HepG2 (cell line): ENCODE measurements around the gene CAVIN1. TPM values are rescaled to one million over a fixed set of nuclear protein-coding genes. Genes with fewer than 3 reads are reported as not detected.

Experiments used
- FOXC1 ChIP-seq: sonication (generic); formaldehyde crosslinking; IDR thresholded peaks from 2 replicates; pipeline ENCODE4 v1.8.0; 2022; ENCODE audit warnings: mild to moderate bottlenecking, missing genetic modification reagents, borderline replicate concordance
- HINFP ChIP-seq: sonication (generic); formaldehyde crosslinking; IDR thresholded peaks from 2 replicates; pipeline ENCODE4 v1.4.0; 2020; ENCODE audit warnings: low read depth, mild to moderate bottlenecking, missing genetic modification reagents
- HMG20B ChIP-seq: conservative IDR thresholded peaks from 2 replicates; pipeline ENCODE4 v1.6.1; 2016; ENCODE audit warnings: missing genetic modification reagents, missing compliant biosample characterization
- ISX ChIP-seq: sonication (generic); formaldehyde crosslinking; conservative IDR thresholded peaks from 2 replicates; pipeline ENCODE4 v1.5.0; 2020; ENCODE audit warnings: missing genetic modification reagents
- KLF6 ChIP-seq: IDR thresholded peaks from 2 replicates; pipeline ENCODE4 v1.8.0; 2016; ENCODE audit warnings: missing biosample characterization, missing genetic modification reagents
- MAZ ChIP-seq, 2 experiments: sonication (generic) in 1 of 2; formaldehyde crosslinking in 1 of 2; IDR thresholded peaks; 2 replicates each; pipeline versions ENCODE4 v1.5.0 to v1.6.1; 2012 to 2020; ENCODE audit warnings: low read depth in 2 of 2, mild to moderate bottlenecking in 2 of 2, borderline replicate concordance in 1 of 2, improper control_type of control experiment in 1 of 2, low read length in 1 of 2, missing genetic modification reagents in 1 of 2, moderate library complexity in 1 of 2
- MBNL3 ChIP-seq: fragments of 250-450 bp; sonication (Bioruptor Pico); conservative IDR thresholded peaks from 2 replicates; pipeline ENCODE4 v1.8.0; 2022; ENCODE audit warnings: mild to moderate bottlenecking, inconsistent platforms
- RFX3 ChIP-seq: IDR thresholded peaks from 2 replicates; pipeline ENCODE4 v1.6.1; 2016; ENCODE audit warnings: missing biosample characterization, missing genetic modification reagents
- SATB2 ChIP-seq: sonication (generic); formaldehyde crosslinking; IDR thresholded peaks from 2 replicates; pipeline ENCODE4 v1.5.0; 2020; ENCODE audit warnings: missing genetic modification reagents
- SKI ChIP-seq: fragments of 450-650 bp; IDR thresholded peaks from one replicate; pipeline ENCODE4 v1.6.1; 2018; ENCODE audit warnings: mild to moderate bottlenecking; ENCODE audit not compliant: partially characterized antibody
- SOX5 ChIP-seq: IDR thresholded peaks from 2 replicates; pipeline ENCODE4 v1.6.1; 2016; ENCODE audit warnings: borderline replicate concordance
- ZBTB43 ChIP-seq: sonication (generic); formaldehyde crosslinking; conservative IDR thresholded peaks from 2 replicates; pipeline ENCODE4 v1.4.0; 2020; ENCODE audit warnings: missing genetic modification reagents
- ZBTB7A ChIP-seq: sonication (generic); formaldehyde crosslinking; IDR thresholded peaks from 2 replicates; pipeline ENCODE4 v1.8.0; 2022; ENCODE audit warnings: mild to moderate bottlenecking, missing genetic modification reagents
- ZNF12 ChIP-seq: sonication (generic); formaldehyde crosslinking; IDR thresholded peaks from 2 replicates; pipeline ENCODE4 v1.5.0; 2020; ENCODE audit warnings: missing genetic modification reagents
- ZNF160 ChIP-seq: sonication (generic); formaldehyde crosslinking; IDR thresholded peaks from 2 replicates; pipeline ENCODE4 v1.8.0; 2022; ENCODE audit warnings: mild to moderate bottlenecking, inconsistent platforms, missing genetic modification reagents
- ZNF17 ChIP-seq: sonication (generic); formaldehyde crosslinking; IDR thresholded peaks from 2 replicates; pipeline ENCODE4 v1.5.0; 2020; ENCODE audit warnings: mild to moderate bottlenecking, missing genetic modification reagents
- ZNF20 ChIP-seq: sonication (generic); formaldehyde crosslinking; IDR thresholded peaks from 2 replicates; pipeline ENCODE4 v1.4.0; 2020; ENCODE audit warnings: mild to moderate bottlenecking, moderate library complexity, missing genetic modification reagents
- ZNF367 ChIP-seq: sonication (generic); formaldehyde crosslinking; IDR thresholded peaks from 2 replicates; pipeline ENCODE4 v1.4.0; 2020; ENCODE audit warnings: missing genetic modification reagents, borderline replicate concordance
- ZNF44 ChIP-seq: sonication (generic); formaldehyde crosslinking; IDR thresholded peaks from 2 replicates; pipeline ENCODE4 v1.5.1; 2020; ENCODE audit warnings: mild to moderate bottlenecking, missing genetic modification reagents
- ZNF513 ChIP-seq: sonication (generic); formaldehyde crosslinking; conservative IDR thresholded peaks from 2 replicates; pipeline ENCODE4 v1.5.0; 2020; ENCODE audit warnings: missing genetic modification reagents
- ZNF552 ChIP-seq: sonication (generic); formaldehyde crosslinking; IDR thresholded peaks from 2 replicates; pipeline ENCODE4 v1.9.0; 2022; ENCODE audit warnings: missing genetic modification reagents, mild to moderate bottlenecking, borderline replicate concordance
- ZNF780A ChIP-seq: sonication (generic); formaldehyde crosslinking; IDR thresholded peaks from 2 replicates; pipeline ENCODE4 v1.8.0; 2022; ENCODE audit warnings: mild to moderate bottlenecking, missing genetic modification reagents, moderate library complexity
- polyA plus RNA-seq, 8 experiments: library from polyadenylated mRNA; depleted of rRNA in 3 of 8; stranded (reverse) in 7 of 8; unstranded in 1 of 8; fragments of >200 nt; fragmentation: Illumina TruSeq in 4 of 8; extraction: Trizol in 4 of 8; gene quantifications; 2 replicates each; pipeline versions ENCODE4 v1.2.1 to v1.2.3, GENCODE V29; 2011 to 2016; ENCODE audit warnings: low read depth in 4 of 8, missing spikeins in 1 of 8, mixed read lengths in 1 of 8; ENCODE audit not compliant: insufficient read depth in 1 of 8
- total RNA-seq, 5 experiments: library from RNA; depleted of rRNA; stranded (reverse); fragments of >200 nt; fragmentation: Illumina TruSeq; extraction: Trizol; gene quantifications; 2 replicates each; pipeline ENCODE4 v1.2.3, GENCODE V29; 2016; ENCODE audit warnings: low read depth in 1 of 5
- TF ChIP-seq, protein P1 (sequence below): sonication (generic); formaldehyde crosslinking; IDR thresholded peaks from 2 replicates; pipeline ENCODE4 v1.4.0; 2020; ENCODE audit warnings: missing genetic modification reagents, borderline replicate concordance
- TF ChIP-seq, protein P2 (sequence below): sonication (generic); formaldehyde crosslinking; IDR thresholded peaks from 2 replicates; pipeline ENCODE4 v1.8.1; 2022; ENCODE audit warnings: mild to moderate bottlenecking, missing genetic modification reagents

Gene CAVIN1
- total and polyA plus RNA-seq, 2 of the 13 experiments (the other 11 are each of a cell fraction or from before 2014, with no cell fraction given), result 15.9 to 25.5 TPM

DNA sequence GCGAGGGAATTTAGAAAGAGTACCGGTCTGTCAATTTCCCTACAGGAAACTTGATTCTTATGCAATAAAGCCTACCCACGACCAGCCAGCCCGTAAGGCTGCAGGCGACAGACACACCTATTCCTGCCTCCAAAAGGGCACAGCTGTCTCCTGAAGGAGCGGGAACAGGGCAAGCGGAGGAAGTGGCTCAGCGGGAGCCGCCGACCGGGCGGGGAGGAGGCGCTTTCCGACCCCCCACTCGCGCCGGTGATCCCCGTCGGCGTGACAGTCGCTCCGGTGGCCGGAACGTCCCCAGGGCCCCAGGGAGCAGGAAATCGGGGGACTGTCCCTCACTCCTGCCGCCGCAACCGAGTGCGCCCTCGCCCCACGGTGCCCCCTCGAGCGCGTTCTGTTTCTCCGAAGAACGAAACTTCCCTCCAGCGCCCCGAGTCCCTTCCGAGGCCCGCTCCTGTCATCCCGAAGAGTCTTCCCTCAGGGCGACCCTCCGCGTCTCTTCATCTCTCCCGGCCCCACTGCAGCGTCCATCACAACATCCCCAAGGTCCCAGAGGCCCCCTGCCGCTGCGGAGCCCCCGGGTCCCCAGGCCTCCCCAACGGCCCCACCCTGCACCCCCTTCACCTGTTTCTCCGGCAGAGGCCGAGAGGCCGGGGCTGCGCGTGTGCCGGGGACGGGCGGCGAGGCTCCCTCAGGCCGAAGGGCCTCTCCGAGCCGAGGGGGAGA is 35.2 kb downstream of the CAVIN1 start (continued):
- TF ChIP-seq ZBTB43 (CRISPR knock-in tag) (no peak), HMG20B (no peak), SATB2 (CRISPR knock-in tag) (no peak), ZNF12 (no peak), ISX (no peak), MAZ (IDR thresholded peaks at IDR 0.05; ENCODE audit: borderline replicate concordance, low read depth, low read length) (no peak), MAZ (CRISPR knock-in tag; IDR thresholded peaks at IDR 0.05; ENCODE audit: low read depth) (peak; percentile 8; the same call in 1 of the 2 replicates), RFX3 (no peak), ZNF44 (CRISPR knock-in tag) (no peak), ZNF17 (CRISPR knock-in tag) (no peak), ZNF552 (0 out of 2 replicates have a peak, but pooled peaks have one; percentile 37), ZNF513 (CRISPR knock-in tag) (no peak), ZNF160 (no peak), SKI (no peak), SOX5 (CRISPR knock-in tag) (no peak), ZNF20 (CRISPR knock-in tag) (no peak), ZNF780A (CRISPR knock-in tag) (0 out of 2 replicates have a peak, but pooled peaks have one; percentile 15), MBNL3 (CRISPR knock-in tag) (no peak), ZNF367 (CRISPR knock-in tag) (no peak), KLF6 (no peak), FOXC1 (CRISPR knock-in tag) (no peak), ZBTB7A (CRISPR knock-in tag) (no peak), HINFP (no peak)
- TF ChIP-seq, protein P1, sequence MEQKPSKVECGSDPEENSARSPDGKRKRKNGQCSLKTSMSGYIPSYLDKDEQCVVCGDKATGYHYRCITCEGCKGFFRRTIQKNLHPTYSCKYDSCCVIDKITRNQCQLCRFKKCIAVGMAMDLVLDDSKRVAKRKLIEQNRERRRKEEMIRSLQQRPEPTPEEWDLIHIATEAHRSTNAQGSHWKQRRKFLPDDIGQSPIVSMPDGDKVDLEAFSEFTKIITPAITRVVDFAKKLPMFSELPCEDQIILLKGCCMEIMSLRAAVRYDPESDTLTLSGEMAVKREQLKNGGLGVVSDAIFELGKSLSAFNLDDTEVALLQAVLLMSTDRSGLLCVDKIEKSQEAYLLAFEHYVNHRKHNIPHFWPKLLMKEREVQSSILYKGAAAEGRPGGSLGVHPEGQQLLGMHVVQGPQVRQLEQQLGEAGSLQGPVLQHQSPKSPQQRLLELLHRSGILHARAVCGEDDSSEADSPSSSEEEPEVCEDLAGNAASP (CRISPR knock-in tag), result no peak
- TF ChIP-seq, protein P2, sequence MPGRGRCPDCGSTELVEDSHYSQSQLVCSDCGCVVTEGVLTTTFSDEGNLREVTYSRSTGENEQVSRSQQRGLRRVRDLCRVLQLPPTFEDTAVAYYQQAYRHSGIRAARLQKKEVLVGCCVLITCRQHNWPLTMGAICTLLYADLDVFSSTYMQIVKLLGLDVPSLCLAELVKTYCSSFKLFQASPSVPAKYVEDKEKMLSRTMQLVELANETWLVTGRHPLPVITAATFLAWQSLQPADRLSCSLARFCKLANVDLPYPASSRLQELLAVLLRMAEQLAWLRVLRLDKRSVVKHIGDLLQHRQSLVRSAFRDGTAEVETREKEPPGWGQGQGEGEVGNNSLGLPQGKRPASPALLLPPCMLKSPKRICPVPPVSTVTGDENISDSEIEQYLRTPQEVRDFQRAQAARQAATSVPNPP (CRISPR knock-in tag), result no peak
